Trophoblast cell (in vitro differentiated cells and primary cell): Measurements from ENCODE around the gene MGAT5.

Experiments used
- DNase-seq, 2 donors: peaks; one replicate each; pipeline ENCODE4 v3.0.0-alpha.2; 2016
- H2AFZ ChIP-seq: 2 replicates; pipeline ENCODE4 v1.6.1; 2013; ENCODE audit warnings: low read length, moderate library complexity, mild to moderate bottlenecking; ENCODE audit not compliant: insufficient read depth, poor library complexity
- H2AK5ac ChIP-seq: 2 replicates; pipeline ENCODE4 v1.6.1; 2013; ENCODE audit warnings: mild to moderate bottlenecking, low read length
- H2BK120ac ChIP-seq: 2 replicates; pipeline ENCODE4 v1.6.1; 2013; ENCODE audit warnings: low read length, mild to moderate bottlenecking, moderate library complexity; ENCODE audit not compliant: insufficient read depth, poor library complexity
- H2BK12ac ChIP-seq: 2 replicates; pipeline ENCODE4 v1.6.1; 2013; ENCODE audit warnings: mild to moderate bottlenecking, low read length, moderate library complexity
- H2BK5ac ChIP-seq: 2 replicates; pipeline ENCODE4 v1.6.1; 2013; ENCODE audit warnings: low read length, low read depth, moderate library complexity, mild to moderate bottlenecking; ENCODE audit not compliant: poor library complexity
- H3K14ac ChIP-seq: 2 replicates; pipeline ENCODE4 v1.6.1; 2013; ENCODE audit warnings: mild to moderate bottlenecking, low read length
- H3K18ac ChIP-seq: 2 replicates; pipeline ENCODE4 v1.6.1; 2013; ENCODE audit warnings: mild to moderate bottlenecking, low read length
- H3K23ac ChIP-seq: 2 replicates; pipeline ENCODE4 v1.6.1; 2013; ENCODE audit warnings: low read length
- H3K27ac ChIP-seq: 2 replicates; pipeline ENCODE4 v1.5.1; 2013; ENCODE audit warnings: low read depth, mild to moderate bottlenecking, inconsistent platforms, low read length, moderate library complexity
- H3K27me3 ChIP-seq: 2 replicates; pipeline ENCODE4 v1.6.1; 2013; ENCODE audit warnings: inconsistent platforms, mild to moderate bottlenecking, low read length, moderate library complexity; ENCODE audit not compliant: insufficient read depth
- H3K36me3 ChIP-seq, 2 experiments: 1 replicate in 1 of 2; 2 replicates in 1 of 2; pipeline ENCODE4 v1.6.1; 2013; ENCODE audit warnings: low read length in 2 of 2, mild to moderate bottlenecking in 2 of 2, moderate library complexity in 1 of 2; ENCODE audit not compliant: insufficient read depth in 2 of 2, control insufficient read depth in 1 of 2
- H3K4ac ChIP-seq: 2 replicates; pipeline ENCODE4 v1.6.1; 2013; ENCODE audit warnings: low read depth, mild to moderate bottlenecking, low read length, moderate library complexity
- H3K4me1 ChIP-seq, 2 experiments: 1 replicate in 1 of 2; 2 replicates in 1 of 2; pipeline ENCODE4 v1.6.1; 2013; ENCODE audit warnings: low read length in 2 of 2, mild to moderate bottlenecking in 2 of 2, moderate library complexity in 1 of 2; ENCODE audit not compliant: insufficient read depth in 2 of 2, control insufficient read depth in 1 of 2
- H3K4me2 ChIP-seq: 2 replicates; pipeline ENCODE4 v1.6.1; 2013; ENCODE audit warnings: inconsistent platforms, mild to moderate bottlenecking, low read length, moderate library complexity
- H3K4me3 ChIP-seq: 2 replicates; pipeline ENCODE4 v1.5.1; 2013; ENCODE audit warnings: mild to moderate bottlenecking, low read depth, low read length, inconsistent platforms
- H3K79me1 ChIP-seq: one replicate; pipeline ENCODE4 v1.6.1; 2013; ENCODE audit warnings: low read length
- H3K79me2 ChIP-seq: 2 replicates; pipeline ENCODE4 v1.6.1; 2013; ENCODE audit warnings: low read length, mild to moderate bottlenecking; ENCODE audit not compliant: control insufficient read depth, insufficient read depth, poor library complexity
- H3K9ac ChIP-seq: 2 replicates; pipeline ENCODE4 v1.6.1; 2013; ENCODE audit warnings: mild to moderate bottlenecking, low read length
- H3K9me3 ChIP-seq: 2 replicates; pipeline ENCODE4 v1.6.1; 2013; ENCODE audit warnings: low read depth, mild to moderate bottlenecking, control low read depth, inconsistent platforms, low read length; ENCODE audit not compliant: insufficient read depth
- H4K12ac ChIP-seq: 2 replicates; pipeline ENCODE4 v1.6.1; 2013; ENCODE audit warnings: low read depth, mild to moderate bottlenecking, low read length, moderate library complexity
- H4K8ac ChIP-seq: 2 replicates; pipeline ENCODE4 v1.6.1; 2013; ENCODE audit warnings: low read depth, mild to moderate bottlenecking, low read length, moderate library complexity
- H4K91ac ChIP-seq: one replicate; pipeline ENCODE4 v1.6.1; 2013; ENCODE audit warnings: low read depth, mild to moderate bottlenecking, low read length, moderate library complexity
- WGBS: extraction: QIAGEN DNeasy Blood & Tissue Kit; methylation state at CpG from one replicate; pipeline ENCODE4 v1.1.7; 2013; ENCODE audit warnings: missing lambda C conversion rate; ENCODE audit not compliant: insufficient read length, insufficient coverage; ENCODE audit errors: extremely low coverage; 5-methylcytosine and 5-hydroxymethylcytosine counted together

The MGAT5 gene

DNA sequence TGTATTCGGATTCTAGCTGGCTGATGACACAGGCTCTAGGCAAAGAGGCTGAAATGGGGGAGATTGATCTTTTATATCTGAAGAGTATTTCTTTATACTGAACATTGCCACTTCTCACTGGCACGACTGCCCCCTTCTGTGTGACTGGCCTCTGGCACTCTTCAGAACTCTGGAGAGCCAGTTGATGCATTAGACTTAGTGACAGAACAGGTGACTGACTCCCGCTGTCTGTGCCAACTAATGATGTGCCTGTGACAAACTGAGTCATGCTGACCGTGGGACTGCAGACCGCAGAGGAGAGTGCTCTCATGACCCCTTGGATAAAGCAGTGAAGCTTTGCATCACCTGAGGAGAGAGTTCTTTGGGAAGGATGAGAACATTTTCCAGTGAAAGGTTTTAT is 14.4 kb downstream of the MGAT5 start:
- Histone ChIP-seq H4K8ac (no peak overlapping the region), H3K9me3 (peaks cover 1% of the 10 kb centered on the region), H2BK120ac (no peak overlapping the region), H3K27ac (no peak overlapping the region), H3K18ac (no peak overlapping the region), H4K91ac (no peak overlapping the region), H2BK5ac (no peak overlapping the region), H3K4me3 (no peak overlapping the region), H2AFZ (no peak overlapping the region), H3K27me3 (no peaks in the 10 kb centered on the region), H3K9ac (no peak overlapping the region), H2AK5ac (no peak overlapping the region), H3K4me1 (no peaks in the 10 kb centered on the region), H3K79me2 (no peaks in the 10 kb centered on the region), H3K36me3 (no peaks in the 10 kb centered on the region), H3K14ac (no peak overlapping the region), H3K79me1 (no peaks in the 10 kb centered on the region), H3K4me2 (no peak overlapping the region), H3K4ac (no peak overlapping the region), H4K12ac (no peak overlapping the region), H3K23ac (no peak overlapping the region), H2BK12ac (no peak overlapping the region)
- DNase-seq = no peak
- WGBS = no CpG with 5 or more reads among the region's 5 CpGs

DNA sequence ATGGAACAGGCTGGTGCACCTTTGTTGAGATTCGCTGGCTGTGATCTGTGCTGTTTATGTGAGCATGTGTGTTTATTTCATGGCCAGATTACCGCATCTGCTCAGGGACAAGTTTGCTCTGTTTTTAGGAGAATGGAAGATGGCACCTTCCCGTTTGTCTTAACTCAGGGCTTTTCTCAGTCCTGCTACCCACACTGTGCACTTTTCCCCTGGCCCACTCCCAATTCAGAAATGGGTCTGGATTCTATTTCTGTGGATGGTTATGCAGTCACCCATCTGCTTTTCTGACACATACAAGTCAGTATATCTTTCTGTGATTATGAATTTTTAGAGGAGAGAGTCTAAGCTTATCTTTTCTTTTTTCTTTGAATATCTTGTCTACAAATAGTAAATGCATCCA is 15.4 kb downstream of the MGAT5 start:
- Histone ChIP-seq H3K4me3 (no peak overlapping the region), H3K36me3 (no peaks in the 10 kb centered on the region), H2BK12ac (no peak overlapping the region), H4K12ac (no peak overlapping the region), H3K27me3 (no peaks in the 10 kb centered on the region), H3K18ac (no peak overlapping the region), H4K91ac (no peak overlapping the region), H3K79me1 (no peaks in the 10 kb centered on the region), H3K9ac (no peak overlapping the region), H3K4me1 (no peaks in the 10 kb centered on the region), H2AK5ac (no peak overlapping the region), H3K23ac (no peak overlapping the region), H2BK120ac (no peak overlapping the region), H4K8ac (no peak overlapping the region), H3K4ac (no peak overlapping the region), H2AFZ (no peak overlapping the region), H3K79me2 (no peaks in the 10 kb centered on the region), H3K4me2 (no peak overlapping the region), H2BK5ac (no peak overlapping the region), H3K27ac (no peak overlapping the region), H3K9me3 (peaks cover 1% of the 10 kb centered on the region), H3K14ac (no peak overlapping the region)
- no peak for DNase-seq
- no CpG with 5 or more reads among the region's 3 CpGs for WGBS

DNA sequence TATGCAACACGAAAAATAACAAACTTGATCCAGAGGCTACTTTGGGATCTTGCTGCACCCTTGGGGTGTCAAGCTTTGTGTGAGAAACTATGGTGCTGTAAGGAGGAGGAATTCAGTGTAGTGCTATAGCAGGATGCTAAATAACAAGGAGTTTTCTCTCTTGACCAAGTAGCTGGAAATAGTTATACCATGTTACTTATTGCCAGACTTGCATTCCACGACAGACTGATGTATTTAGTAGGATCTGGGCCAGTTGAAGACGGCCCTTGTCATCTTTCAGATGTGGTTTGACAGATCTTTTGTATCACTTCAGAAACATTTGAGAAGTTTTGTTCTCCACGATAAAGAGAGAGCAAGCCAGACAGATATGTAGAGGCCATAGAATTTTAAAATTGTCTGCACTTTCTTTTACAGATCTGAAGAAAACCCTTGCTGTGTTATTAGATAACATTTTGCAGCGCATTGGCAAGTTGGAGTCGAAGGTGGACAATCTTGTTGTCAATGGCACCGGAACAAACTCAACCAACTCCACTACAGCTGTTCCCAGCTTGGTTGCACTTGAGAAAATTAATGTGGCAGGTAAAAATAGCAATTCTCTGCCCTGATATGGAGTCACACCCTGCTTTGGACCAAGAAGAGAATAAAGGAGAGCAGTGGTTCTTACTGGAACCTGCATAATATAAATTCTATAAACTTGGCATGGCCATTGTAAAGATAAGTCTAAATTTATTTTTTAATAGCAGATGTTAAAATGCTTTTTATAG is 16.3 kb downstream of the MGAT5 start:
- no peaks in the 10 kb centered on the region for H3K27me3 ChIP-seq
- H4K12ac ChIP-seq = no peak overlapping the region
- peak in 1 of 2 donors; percentile 21 for DNase-seq
- H3K79me1 ChIP-seq = no peaks in the 10 kb centered on the region
- H2AK5ac ChIP-seq = no peak overlapping the region
- no peaks in the 10 kb centered on the region for H3K79me2 ChIP-seq
- H3K4me1 ChIP-seq = no peaks in the 10 kb centered on the region
- H3K4me2 ChIP-seq = no peak overlapping the region
- no peak overlapping the region for H3K23ac ChIP-seq
- no peak overlapping the region for H3K9ac ChIP-seq
- no peaks in the 10 kb centered on the region for H3K36me3 ChIP-seq
- H3K4ac ChIP-seq = no peak overlapping the region
- H3K18ac ChIP-seq = no peak overlapping the region
- H4K91ac ChIP-seq = no peak overlapping the region
- H3K9me3 ChIP-seq = peaks cover 1% of the 10 kb centered on the region
- no peak overlapping the region for H3K14ac ChIP-seq
- no peak overlapping the region for H4K8ac ChIP-seq
- H2BK12ac ChIP-seq = no peak overlapping the region
- no peak overlapping the region for H2BK5ac ChIP-seq
- no peak overlapping the region for H3K4me3 ChIP-seq
- no CpG with 5 or more reads among the region's 7 CpGs for WGBS
- no peak overlapping the region for H2BK120ac ChIP-seq
- no peak overlapping the region for H3K27ac ChIP-seq
- H2AFZ ChIP-seq = no peak overlapping the region

DNA sequence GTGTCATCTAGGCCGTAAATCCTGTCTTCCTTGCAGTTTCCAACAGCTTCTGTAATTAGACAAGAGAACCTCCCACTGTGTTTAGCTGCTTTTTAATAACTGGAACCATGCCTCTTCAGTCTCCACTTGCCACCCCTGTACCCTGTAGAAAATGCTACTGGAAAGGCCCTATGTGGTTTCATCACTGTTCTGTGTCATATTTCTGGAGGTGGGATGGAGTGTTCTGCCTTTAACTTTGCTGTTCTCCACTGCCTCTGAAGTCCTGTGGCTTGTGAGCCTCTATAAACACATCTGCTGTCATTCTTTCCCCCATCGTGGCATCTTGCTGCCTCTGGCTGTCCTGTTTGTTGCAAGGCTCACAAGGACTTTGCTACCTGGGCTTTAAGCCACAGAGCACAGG is 17.9 kb downstream of the MGAT5 start:
- Histone ChIP-seq H3K18ac (no peak overlapping the region), H4K12ac (no peak overlapping the region), H3K36me3 (no peaks in the 10 kb centered on the region), H3K9ac (no peak overlapping the region), H3K9me3 (peaks cover 1% of the 10 kb centered on the region), H3K79me1 (no peaks in the 10 kb centered on the region), H2AFZ (no peak overlapping the region), H2BK12ac (no peak overlapping the region), H4K8ac (no peak overlapping the region), H3K27me3 (no peaks in the 10 kb centered on the region), H3K23ac (no peak overlapping the region), H2BK5ac (no peak overlapping the region), H3K4ac (no peak overlapping the region), H3K14ac (no peak overlapping the region), H2AK5ac (no peak overlapping the region), H2BK120ac (no peak overlapping the region), H3K4me2 (no peak overlapping the region), H3K79me2 (no peaks in the 10 kb centered on the region), H3K4me1 (no peaks in the 10 kb centered on the region), H3K4me3 (no peak overlapping the region), H3K27ac (no peak overlapping the region), H4K91ac (no peak overlapping the region)
- WGBS = no CpG with 5 or more reads among the region's 2 CpGs
- no peak for DNase-seq
